SHP77 (cell line): Measurements from ENCODE around the gene STKLD1.
"Not testable (repeated sequence)": the region's sequence is repeated elsewhere in the genome, so short reads cannot be mapped to it uniquely, and the experiment has no call there.

Experiments
- DNase-seq, 2 experiments: peaks; one replicate each; lab custom pipeline; 2025; lab: John Stamatoyannopoulos, UW

Gene STKLD1

GRCh38 chr9:133375724-133376654, at the start of gene STKLD1, which contains the start of gene SURF4:
Gene STKLD1 (plus strand): TSS chr9:133376366. CDS start chr9:133376474, 108 bp downstream.
Gene SURF4 (minus strand): TSS chr9:133376060. CDS start chr9:133375969, 91 bp downstream.
- DNase-seq = peak; percentile 96 to 98

- not testable (repeated sequence) for DNase-seq
These were observed 49.1 kb upstream of the STKLD1 start for GRCh38 chr9:133327021-133327420.

- no peak for DNase-seq
These were observed 48.2 kb upstream of the STKLD1 start for GRCh38 chr9:133327834-133328484.

GRCh38 chr9:133329306-133330156, 46.6 kb upstream of the STKLD1 start:
- not testable (repeated sequence) for DNase-seq

- DNase-seq = no peak
These were observed 44.9 kb upstream of the STKLD1 start for GRCh38 chr9:133331221-133331620.

GRCh38 chr9:133331641-133332380, 44.4 kb upstream of the STKLD1 start:
- DNase-seq = no peak

GRCh38 chr9:133332381-133332730, 43.8 kb upstream of the STKLD1 start:
- no peak for DNase-seq

- no peak for DNase-seq
These were observed 43.2 kb upstream of the STKLD1 start for GRCh38 chr9:133333011-133333410.

GRCh38 chr9:133333566-133333965, 42.6 kb upstream of the STKLD1 start:
- DNase-seq = no peak

GRCh38 chr9:133334161-133334560, 42.0 kb upstream of the STKLD1 start:
- DNase-seq = no peak

- DNase-seq = not testable (repeated sequence)
These were observed 41.3 kb upstream of the STKLD1 start for GRCh38 chr9:133334888-133335287.

GRCh38 chr9:133335924-133336811, 40.0 kb upstream of the STKLD1 start, which contains the start of gene SURF6:
Gene SURF6 (minus strand): TSS chr9:133336188. CDS start chr9:133336132, 56 bp downstream.
- peak; percentile 90 to 94 for DNase-seq

GRCh38 chr9:133339641-133340040, 36.5 kb upstream of the STKLD1 start:
- DNase-seq = no peak

GRCh38 chr9:133340256-133340655, 35.9 kb upstream of the STKLD1 start:
- no peak for DNase-seq

- DNase-seq = no peak
These were observed 35.2 kb upstream of the STKLD1 start for GRCh38 chr9:133340916-133341315.

GRCh38 chr9:133341369-133342068, 34.6 kb upstream of the STKLD1 start:
- DNase-seq = no peak

GRCh38 chr9:133342069-133342406, 34.1 kb upstream of the STKLD1 start:
- DNase-seq = no peak

GRCh38 chr9:133342570-133342969, 33.6 kb upstream of the STKLD1 start:
- no peak for DNase-seq

GRCh38 chr9:133344071-133344470, 32.1 kb upstream of the STKLD1 start:
- no peak for DNase-seq

GRCh38 chr9:133344979-133345378, 31.2 kb upstream of the STKLD1 start:
- no peak for DNase-seq
